Measurements from ENCODE around the gene ACP3.
"Not testable (repeated sequence)": the region's sequence is repeated elsewhere in the genome, so short reads cannot be mapped to it uniquely, and the experiment has no call there.

DNA sequence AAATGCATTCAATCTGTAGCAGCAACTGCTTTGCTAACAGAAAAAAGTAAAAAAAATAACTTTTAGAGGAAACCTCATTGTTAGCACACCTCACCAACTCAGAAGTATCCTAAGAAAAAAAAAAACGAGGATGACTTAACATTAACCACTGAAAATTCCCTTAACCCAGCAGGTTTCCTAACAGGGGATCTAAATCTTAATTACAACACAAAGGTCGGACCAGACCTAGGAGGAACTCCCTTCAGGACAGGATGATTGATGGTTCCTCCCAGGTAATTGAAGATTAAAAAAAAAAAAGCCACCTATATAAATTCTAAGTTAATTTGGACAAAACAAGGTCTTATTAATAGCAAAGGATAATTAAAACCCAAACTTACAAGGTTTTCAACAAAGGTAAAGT lies 12.9 kb upstream of the ACP3 start:
- not testable (repeated sequence) for TF ChIP-seq CTCF (optimal IDR thresholded peaks at IDR 0.05 in 1 of 3, IDR thresholded peaks at IDR 0.05 in 1 of 3, conservative IDR thresholded peaks at IDR 0.05 in 1 of 3; ENCODE audit: extremely low read depth in 1 of 3, insufficient read depth in 2 of 3, low read length in 3 of 3); EZH2 (IDR thresholded peaks at IDR 0.05; ENCODE audit: low read length)

Measured in keratinocyte (primary cell).